Erythroblast (primary cell): Measurements from ENCODE around the gene SLC38A1.
"Not testable (repeated sequence)": the region's sequence is repeated elsewhere in the genome, so short reads cannot be mapped to it uniquely, and the experiment has no call there.

ENCODE experiments used
- DNase-seq, 2 experiments: peaks; one replicate each; lab custom pipeline; 2025; lab: John Stamatoyannopoulos, UW
- GATA1 ChIP-seq: IDR thresholded peaks from 2 replicates; pipeline ENCODE4 v1.6.1; 2011; ENCODE audit warnings: low read depth, mild to moderate bottlenecking, control low read depth, low read length, moderate library complexity
- POLR2A ChIP-seq: IDR thresholded peaks from 2 replicates; pipeline ENCODE4 v1.6.1; 2011; ENCODE audit warnings: mild to moderate bottlenecking, low read length

Gene SLC38A1

DNA sequence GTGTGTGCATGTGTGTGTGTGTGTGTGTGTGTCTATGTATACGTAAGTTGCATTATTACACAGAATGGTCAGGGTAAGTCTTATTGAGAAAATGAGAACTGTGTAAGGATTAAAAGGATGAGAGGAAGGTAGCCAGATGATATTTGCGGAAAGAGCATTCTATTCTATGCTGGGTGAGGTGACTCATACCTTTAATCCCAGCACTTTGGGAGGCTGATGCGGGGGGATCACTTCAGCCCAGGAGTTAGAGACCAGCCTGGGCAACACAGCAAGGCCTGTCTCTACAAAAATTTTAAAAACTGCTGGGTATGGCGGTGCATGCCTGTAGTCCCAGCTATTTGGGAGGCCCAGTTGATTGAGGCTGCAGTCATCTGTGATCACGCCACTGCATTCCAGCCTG lies 103.7 kb downstream of the SLC38A1 start:
- DNase-seq, result no peak
- TF ChIP-seq POLR2A (no peak), GATA1 (no peak)

GRCh38 chr12:46164186-46164761 lies 104.6 kb downstream of the SLC38A1 start:
- TF ChIP-seq POLR2A (no peak), GATA1 (no peak)
- no peak for DNase-seq

- not testable (repeated sequence) for DNase-seq
These were observed 106.2 kb downstream of the SLC38A1 start for GRCh38 chr12:46162549-46163076.

DNA sequence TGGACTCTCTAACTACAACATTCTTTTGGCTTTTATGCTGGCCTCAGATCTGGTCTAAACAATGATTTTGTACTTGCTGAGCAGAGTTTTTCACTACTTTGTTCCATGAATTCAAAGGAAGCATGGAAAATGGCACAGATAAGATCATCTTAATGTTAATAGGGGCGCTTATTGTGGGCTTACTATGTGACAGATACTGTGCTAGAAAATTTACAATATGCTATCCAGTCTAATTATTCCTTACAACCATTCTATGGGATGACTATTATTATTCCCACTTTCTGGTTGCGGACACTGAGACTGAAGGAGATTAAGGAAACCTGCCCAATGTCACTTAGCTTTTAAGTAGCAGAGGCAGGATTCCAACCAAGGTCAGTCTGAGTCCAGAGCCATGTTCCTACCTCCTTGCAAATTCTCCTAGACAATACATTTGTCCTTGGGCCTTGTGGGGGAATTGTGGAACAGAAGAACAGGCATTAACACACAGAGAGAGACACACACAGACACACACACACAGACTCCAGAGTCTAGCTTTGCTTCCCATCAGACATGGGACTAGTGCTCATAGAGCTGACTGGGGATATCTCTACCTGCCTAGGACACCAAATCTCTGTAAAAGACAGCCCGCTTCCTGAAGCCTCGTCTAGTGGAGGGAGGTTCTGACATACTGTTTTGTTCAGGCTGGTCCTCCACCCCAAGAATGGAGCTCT lies 107.7 kb downstream of the SLC38A1 start:
- no peak for TF ChIP-seq GATA1
- no peak for TF ChIP-seq POLR2A
- DNase-seq, result no peak

DNA sequence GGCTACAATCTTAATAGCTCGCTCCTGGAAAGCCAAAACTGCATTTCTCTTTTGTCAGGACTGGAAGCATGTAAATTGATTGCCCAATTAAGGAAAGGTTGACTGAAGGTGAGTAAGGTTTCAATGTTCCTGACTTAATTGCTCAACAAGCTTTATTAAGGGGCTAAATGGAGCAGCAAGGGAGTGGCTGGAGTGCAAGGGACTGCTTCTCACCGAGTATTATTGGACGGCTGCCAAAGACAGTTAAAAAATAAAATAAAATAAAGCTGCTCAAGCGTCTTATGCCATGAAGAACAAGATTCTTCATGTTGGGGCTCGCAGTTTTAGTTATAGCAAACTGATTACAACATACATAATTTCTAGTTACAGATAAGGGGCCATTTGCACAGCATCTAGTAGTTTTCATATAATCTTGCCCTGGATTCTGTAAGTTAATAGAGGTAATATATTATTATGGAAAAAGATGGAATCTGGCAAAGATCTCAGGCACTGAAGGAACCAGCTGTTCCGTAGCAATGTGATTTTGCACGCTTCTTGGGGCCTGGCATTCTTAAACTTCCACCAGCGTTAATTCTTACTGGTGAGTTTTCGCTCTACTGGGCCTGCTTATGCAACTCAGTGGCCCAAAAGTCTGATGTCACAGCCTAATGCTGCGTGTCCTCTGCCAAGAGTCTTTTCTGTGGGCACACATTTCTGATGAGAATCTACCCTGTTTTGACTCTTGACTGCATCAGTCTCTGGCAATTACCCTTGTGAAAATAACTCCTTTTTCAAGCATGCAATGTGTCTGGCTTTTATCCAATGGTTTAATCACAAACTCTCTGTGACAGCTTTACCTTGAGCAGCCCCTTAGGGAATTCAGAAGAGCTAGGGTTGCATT lies 108.5 kb downstream of the SLC38A1 start:
- TF ChIP-seq GATA1 (no peak), POLR2A (no peak)
- peak in 1 of 2 experiments; percentile 1 for DNase-seq

- DNase-seq, result no peak
- no peak for TF ChIP-seq GATA1
- TF ChIP-seq POLR2A, result no peak
These were observed 109.4 kb downstream of the SLC38A1 start for GRCh38 chr12:46159309-46159901.

- no peak for TF ChIP-seq POLR2A
- no peak for TF ChIP-seq GATA1
- no peak for DNase-seq
These were observed 110.3 kb downstream of the SLC38A1 start for GRCh38 chr12:46158501-46158900.

DNA sequence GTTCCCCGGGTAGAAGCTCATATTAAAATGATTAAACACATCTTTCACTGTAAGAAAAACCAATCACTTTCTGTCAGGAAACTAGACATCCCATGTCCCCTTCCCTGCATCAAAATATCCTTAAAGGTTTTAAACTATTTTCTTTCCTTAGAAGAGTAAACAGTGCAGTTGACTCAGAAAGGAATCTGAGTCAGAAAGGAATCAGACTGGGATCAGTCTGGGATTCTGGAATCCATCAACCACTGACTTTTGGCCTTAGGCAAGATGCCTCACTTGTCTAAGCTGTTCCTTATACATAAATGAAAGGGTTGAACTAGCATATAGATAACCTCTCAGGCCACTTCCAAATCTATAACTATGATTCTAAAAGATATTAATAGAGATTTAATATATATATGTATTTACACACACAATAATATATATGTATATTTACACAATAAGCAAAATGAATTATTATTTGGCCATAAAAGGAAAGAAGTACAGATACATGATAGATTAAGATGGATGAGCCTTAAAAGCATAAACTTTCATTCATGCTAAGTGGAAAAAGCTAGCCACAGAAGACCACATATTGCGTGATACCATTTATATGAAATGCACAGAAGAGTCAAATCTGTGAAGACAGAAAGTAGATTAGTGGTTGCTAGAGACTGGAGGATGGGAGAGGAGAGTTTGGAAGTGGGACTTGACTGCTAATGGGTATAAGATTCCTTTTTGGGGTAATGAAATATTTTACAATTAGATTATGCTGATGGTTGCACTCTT lies 114.4 kb downstream of the SLC38A1 start:
- TF ChIP-seq POLR2A (no peak), GATA1 (no peak)
- DNase-seq, result no peak

GRCh38 chr12:46153268-46153872 lies 115.5 kb downstream of the SLC38A1 start:
- no peak for TF ChIP-seq POLR2A
- no peak for TF ChIP-seq GATA1
- DNase-seq, result peak; percentile 9 to 13

DNA sequence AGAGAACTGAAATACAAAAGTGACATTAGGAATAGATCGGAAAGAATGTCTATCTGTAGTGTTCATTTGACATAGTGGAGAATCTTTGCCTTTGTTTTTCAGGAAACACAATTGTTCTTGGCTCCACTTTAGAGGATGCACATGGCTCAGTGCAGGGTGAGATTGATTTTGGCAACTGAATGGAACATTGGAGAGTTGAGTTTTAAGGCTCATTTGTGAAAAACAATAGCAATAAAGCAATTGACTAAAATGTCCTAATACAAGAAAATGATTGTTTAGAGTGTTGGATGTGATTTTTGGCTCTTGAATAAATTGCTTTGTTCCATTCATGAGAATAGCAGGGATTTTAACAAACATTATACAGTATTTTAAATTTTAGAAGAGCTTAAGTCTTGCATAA lies 116.4 kb downstream of the SLC38A1 start:
- TF ChIP-seq GATA1 (no peak), POLR2A (no peak)
- no peak for DNase-seq

DNA sequence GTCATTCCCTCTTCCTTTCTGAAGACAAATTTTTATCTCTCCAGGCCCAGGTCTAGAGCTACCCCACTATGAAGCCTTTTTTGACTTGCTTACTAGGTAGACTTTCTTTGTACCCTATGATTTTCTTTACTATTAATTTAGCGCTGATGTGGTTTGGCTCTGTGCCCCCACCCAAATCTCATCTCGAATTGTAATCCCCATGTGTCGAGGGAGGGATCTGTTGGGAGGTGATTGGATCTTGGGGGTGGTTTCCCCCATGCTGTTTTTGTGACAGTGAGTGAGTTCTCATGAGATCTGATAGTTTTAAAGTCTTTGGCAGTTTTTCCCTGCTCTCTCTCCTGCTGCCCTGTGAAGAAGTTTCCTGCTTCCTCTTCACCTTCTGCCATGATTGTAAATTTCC lies 118.1 kb downstream of the SLC38A1 start:
- no peak for TF ChIP-seq GATA1
- TF ChIP-seq POLR2A, result no peak
- DNase-seq, result peak in 1 of 2 experiments; percentile 16

DNA sequence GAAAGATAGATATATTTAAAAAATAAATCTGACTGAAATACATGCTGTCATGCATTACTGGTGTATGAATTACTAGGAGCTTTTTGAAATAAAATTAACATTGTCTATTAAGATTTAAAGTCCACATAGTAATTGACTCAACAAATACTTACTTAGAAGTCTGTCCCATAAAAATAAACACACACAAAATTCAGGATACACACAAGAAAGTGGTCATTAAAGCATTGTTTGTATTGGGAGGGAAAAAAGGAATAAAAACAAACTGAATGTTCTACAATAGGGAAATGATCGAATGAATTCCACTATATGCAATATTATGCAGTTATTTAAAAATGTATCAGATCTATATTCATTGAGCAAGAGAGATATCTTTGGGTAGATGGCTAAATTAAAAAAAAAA lies 118.9 kb downstream of the SLC38A1 start:
- DNase-seq, result no peak
- TF ChIP-seq POLR2A, result no peak
- no peak for TF ChIP-seq GATA1
